Measurements from ENCODE around the gene OR1N1. TPM values are rescaled to one million over a fixed set of nuclear protein-coding genes. Genes with fewer than 3 reads are reported as not detected.
"Not testable (repeated sequence)": the region's sequence is repeated elsewhere in the genome, so short reads cannot be mapped to it uniquely, and the experiment has no call there.

Gene OR1N1
- total RNA-seq, 1 donor from 2014 or later = not detected

GRCh38 chr9:122552812-122553211 lies 25.7 kb upstream of the OR1N1 start, which contains the start of gene OR1N2:
Gene OR1N2 (plus strand): TSS chr9:122553112. CDS start chr9:122553212, 100 bp downstream.
- intact Hi-C loops (cut with DNase I) = no loop called here
- H3K27me3 ChIP-seq = no peaks in the 10 kb centered on the region
- no peaks in the 10 kb centered on the region for H3K36me3 ChIP-seq
- DNase-seq (ENCODE audit: extremely low spot score in 2 of 2) = no peak
- no peak within 1 kb of the TSS for H3K4me3 ChIP-seq
- no peaks in the 10 kb centered on the region for H3K9me3 ChIP-seq
- H3K27ac ChIP-seq = no peak within 1 kb of the TSS
- no peaks in the 10 kb centered on the region for H3K4me1 ChIP-seq
- TF ChIP-seq POLR2A (IDR thresholded peaks at IDR 0.05) = no peak
- TF ChIP-seq, protein P1, sequence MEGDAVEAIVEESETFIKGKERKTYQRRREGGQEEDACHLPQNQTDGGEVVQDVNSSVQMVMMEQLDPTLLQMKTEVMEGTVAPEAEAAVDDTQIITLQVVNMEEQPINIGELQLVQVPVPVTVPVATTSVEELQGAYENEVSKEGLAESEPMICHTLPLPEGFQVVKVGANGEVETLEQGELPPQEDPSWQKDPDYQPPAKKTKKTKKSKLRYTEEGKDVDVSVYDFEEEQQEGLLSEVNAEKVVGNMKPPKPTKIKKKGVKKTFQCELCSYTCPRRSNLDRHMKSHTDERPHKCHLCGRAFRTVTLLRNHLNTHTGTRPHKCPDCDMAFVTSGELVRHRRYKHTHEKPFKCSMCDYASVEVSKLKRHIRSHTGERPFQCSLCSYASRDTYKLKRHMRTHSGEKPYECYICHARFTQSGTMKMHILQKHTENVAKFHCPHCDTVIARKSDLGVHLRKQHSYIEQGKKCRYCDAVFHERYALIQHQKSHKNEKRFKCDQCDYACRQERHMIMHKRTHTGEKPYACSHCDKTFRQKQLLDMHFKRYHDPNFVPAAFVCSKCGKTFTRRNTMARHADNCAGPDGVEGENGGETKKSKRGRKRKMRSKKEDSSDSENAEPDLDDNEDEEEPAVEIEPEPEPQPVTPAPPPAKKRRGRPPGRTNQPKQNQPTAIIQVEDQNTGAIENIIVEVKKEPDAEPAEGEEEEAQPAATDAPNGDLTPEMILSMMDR (IDR thresholded peaks at IDR 0.05) = no peak
- TF ChIP-seq POLR2AphosphoS5 (IDR thresholded peaks at IDR 0.05; ENCODE audit: insufficient read depth in 1 of 2, low read depth in 1 of 2) = no peak

- H3K4me3 ChIP-seq = no peak overlapping the region
- H3K36me3 ChIP-seq = no peaks in the 10 kb centered on the region
- no peak for TF ChIP-seq POLR2A (IDR thresholded peaks at IDR 0.05)
- TF ChIP-seq POLR2AphosphoS5 (IDR thresholded peaks at IDR 0.05; ENCODE audit: insufficient read depth in 1 of 2, low read depth in 1 of 2) = no peak
- TF ChIP-seq, protein P1 (IDR thresholded peaks at IDR 0.05) = no peak
- no peak overlapping the region for H3K27ac ChIP-seq
- H3K9me3 ChIP-seq = no peaks in the 10 kb centered on the region
- DNase-seq (ENCODE audit: extremely low spot score in 2 of 2) = no peak
- intact Hi-C loops (cut with DNase I) = no loop called here
- no peaks in the 10 kb centered on the region for H3K27me3 ChIP-seq
- H3K4me1 ChIP-seq = no peaks in the 10 kb centered on the region
These were observed 24.3 kb upstream of the OR1N1 start for GRCh38 chr9:122551371-122551770.

DNA sequence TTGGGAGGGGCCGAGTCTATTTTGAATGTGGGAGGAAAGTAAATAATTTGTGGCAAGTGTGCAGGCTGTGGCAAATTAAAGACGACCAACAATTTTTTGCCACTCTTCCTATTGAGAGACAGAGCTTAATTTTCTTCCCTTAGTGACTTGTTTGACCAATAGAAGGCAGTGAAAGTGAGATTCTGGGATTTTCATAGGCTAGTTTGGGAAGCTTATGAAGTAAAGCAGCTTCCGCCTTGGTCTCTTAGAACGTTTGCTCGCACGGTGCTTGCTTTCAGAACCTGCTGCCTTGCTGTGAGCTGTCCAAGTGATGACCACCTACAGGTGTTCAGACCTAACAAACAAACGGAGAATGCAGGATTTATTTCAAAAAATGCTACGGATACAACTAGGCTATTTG lies 19.1 kb upstream of the OR1N1 start:
- intact Hi-C loops (cut with DNase I) = no loop called here
- TF ChIP-seq POLR2AphosphoS5 (IDR thresholded peaks at IDR 0.05; ENCODE audit: insufficient read depth in 1 of 2, low read depth in 1 of 2) = no peak
- TF ChIP-seq, protein P1 (IDR thresholded peaks at IDR 0.05) = no peak
- TF ChIP-seq POLR2A (IDR thresholded peaks at IDR 0.05) = no peak
- H3K4me3 ChIP-seq = no peak overlapping the region
- H3K36me3 ChIP-seq = no peaks in the 10 kb centered on the region
- no peaks in the 10 kb centered on the region for H3K27me3 ChIP-seq
- no peak overlapping the region for H3K27ac ChIP-seq
- DNase-seq (ENCODE audit: extremely low spot score in 2 of 2) = no peak
- no peaks in the 10 kb centered on the region for H3K4me1 ChIP-seq
- H3K9me3 ChIP-seq = no peaks in the 10 kb centered on the region

DNA sequence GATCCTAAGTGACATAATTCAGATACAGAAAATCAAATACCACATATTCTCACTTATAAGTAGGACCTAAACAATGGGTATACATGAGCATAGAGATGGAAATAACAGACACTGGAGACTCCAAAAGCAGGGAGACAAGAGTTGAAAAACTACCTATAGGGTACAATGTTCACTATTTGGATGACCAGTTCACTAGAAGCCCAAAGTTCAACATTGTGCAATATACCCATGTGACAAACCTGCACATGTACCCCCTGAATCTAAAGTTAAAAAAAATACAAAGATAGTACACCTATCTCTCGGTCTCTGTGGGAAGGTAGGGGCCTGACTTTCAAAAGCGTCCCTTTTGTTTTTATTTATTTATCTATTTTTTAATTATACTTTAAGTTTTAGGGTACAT lies 11.7 kb upstream of the OR1N1 start:
- H3K9me3 ChIP-seq = no peaks in the 10 kb centered on the region
- intact Hi-C loops (cut with DNase I) = no loop called here
- H3K4me1 ChIP-seq = no peaks in the 10 kb centered on the region
- no peaks in the 10 kb centered on the region for H3K36me3 ChIP-seq
- H3K27me3 ChIP-seq = no peaks in the 10 kb centered on the region
- TF ChIP-seq POLR2A (IDR thresholded peaks at IDR 0.05) (no peak), POLR2AphosphoS5 (IDR thresholded peaks at IDR 0.05; ENCODE audit: insufficient read depth in 1 of 2, low read depth in 1 of 2) (no peak)
- TF ChIP-seq, protein P1 (IDR thresholded peaks at IDR 0.05) = no peak
- no peak overlapping the region for H3K27ac ChIP-seq
- no peak overlapping the region for H3K4me3 ChIP-seq
- no peak for DNase-seq (ENCODE audit: extremely low spot score in 2 of 2)

DNA sequence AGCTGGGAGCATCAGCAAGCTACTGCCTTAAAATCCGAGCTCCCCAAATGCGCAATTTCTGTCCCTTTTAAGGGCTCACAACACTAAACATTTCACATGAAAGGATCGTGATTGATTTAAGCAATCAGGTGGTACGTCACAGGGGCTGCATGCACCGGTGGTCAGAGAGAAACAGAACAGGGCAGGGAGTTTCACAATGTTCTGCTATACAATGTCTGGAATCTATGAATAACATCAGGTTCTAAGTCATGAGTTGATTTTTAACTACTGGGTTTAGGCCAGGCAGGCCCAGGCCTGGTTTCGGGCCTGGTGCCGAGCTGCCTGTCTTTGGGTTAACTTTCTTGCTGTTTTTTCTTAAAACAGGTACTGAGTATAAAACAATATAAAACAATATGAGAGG lies 10.0 kb upstream of the OR1N1 start:
- H3K4me1 ChIP-seq; intact Hi-C loops (cut with DNase I); H3K4me3 ChIP-seq; H3K27me3 ChIP-seq; H3K36me3 ChIP-seq; H3K27ac ChIP-seq; H3K9me3 ChIP-seq; DNase-seq (ENCODE audit: extremely low spot score in 2 of 2): not testable (repeated sequence)

- H3K36me3 ChIP-seq = no peaks in the 10 kb centered on the region
- no peaks in the 10 kb centered on the region for H3K4me1 ChIP-seq
- no peak for DNase-seq (ENCODE audit: extremely low spot score in 2 of 2)
- TF ChIP-seq POLR2A (IDR thresholded peaks at IDR 0.05) = no peak
- TF ChIP-seq POLR2AphosphoS5 (IDR thresholded peaks at IDR 0.05; ENCODE audit: insufficient read depth in 1 of 2, low read depth in 1 of 2) = no peak
- TF ChIP-seq, protein P1 (IDR thresholded peaks at IDR 0.05) = no peak
- no peaks in the 10 kb centered on the region for H3K27me3 ChIP-seq
- H3K27ac ChIP-seq = no peak overlapping the region
- intact Hi-C loops (cut with DNase I) = no loop called here
- no peaks in the 10 kb centered on the region for H3K9me3 ChIP-seq
- H3K4me3 ChIP-seq = no peak overlapping the region
These were observed 9.0 kb upstream of the OR1N1 start for GRCh38 chr9:122536134-122536533.

DNA sequence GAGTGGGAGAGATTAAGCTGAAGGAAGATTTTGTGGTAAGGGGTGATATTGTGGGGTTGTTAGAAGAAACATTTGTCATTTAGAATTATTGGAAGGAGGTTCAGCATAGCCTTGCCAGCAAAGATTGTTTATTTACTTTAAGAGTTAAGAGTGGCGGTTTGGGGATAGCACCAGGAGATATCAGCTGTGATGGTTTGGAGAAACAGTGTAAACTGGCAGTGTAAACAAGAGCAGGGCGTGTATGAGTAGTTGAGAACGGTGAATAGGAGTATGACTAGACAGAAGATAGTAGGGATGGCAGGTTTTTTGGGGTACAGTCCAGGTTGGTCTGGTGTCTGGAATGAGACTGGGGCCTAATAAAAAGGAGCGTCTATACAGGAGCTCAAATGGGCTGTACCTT lies 4.1 kb upstream of the OR1N1 start:
- H3K4me1 ChIP-seq; H3K27ac ChIP-seq; DNase-seq (ENCODE audit: extremely low spot score in 2 of 2); H3K36me3 ChIP-seq; H3K9me3 ChIP-seq; H3K27me3 ChIP-seq; intact Hi-C loops (cut with DNase I); H3K4me3 ChIP-seq: not testable (repeated sequence)

All from vagina (tissue), 2 donors.